GM23338 (cell line): ENCODE measurements around the gene ERCC3. TPM values are rescaled to one million over a fixed set of nuclear protein-coding genes. Genes with fewer than 3 reads are reported as not detected.
A peak's percentile ranks its signal among the peaks of the same experiment; 100 is the strongest.

ENCODE experiments used
- ATAC-seq: fragments of 200-7000 bp; cut with Tn5 transposase; 3 replicates; pipeline ENCODE4 v1.9.1; 2020
- DNase-seq: peaks from one replicate; pipeline ENCODE4 v3.0.0-alpha.2; 2015; ENCODE audit warnings: low spot score
- H2AFZ ChIP-seq: fragments of 200-600 bp; sonication (generic); 2 replicates; pipeline ENCODE4 v1.8.0; 2016; ENCODE audit warnings: antibody characterized with exemption, mild to moderate bottlenecking, moderate library complexity
- H3F3A ChIP-seq: fragments of 200-600 bp; sonication (generic); replicated peaks from 2 replicates; pipeline ENCODE4 v1.8.0; 2017; ENCODE audit warnings: antibody characterized with exemption, mixed run types, low read depth
- H3K27ac ChIP-seq: fragments of 200-600 bp; sonication (generic); 2 replicates; pipeline ENCODE4 v1.6.1; 2016; ENCODE audit warnings: low read depth
- H3K27me3 ChIP-seq: fragments of 200-600 bp; sonication (generic); 2 replicates; pipeline ENCODE4 v1.8.0; 2016; ENCODE audit warnings: mild to moderate bottlenecking, mixed run types, moderate library complexity; ENCODE audit not compliant: insufficient read depth
- H3K36me3 ChIP-seq: fragments of 200-600 bp; sonication (generic); 2 replicates; pipeline ENCODE4 v1.8.0; 2016; ENCODE audit warnings: mild to moderate bottlenecking; ENCODE audit not compliant: insufficient read depth
- H3K4me1 ChIP-seq: fragments of 200-600 bp; sonication (generic); 2 replicates; pipeline ENCODE4 v1.8.0; 2016; ENCODE audit warnings: mild to moderate bottlenecking, moderate library complexity; ENCODE audit not compliant: insufficient read depth
- H3K4me2 ChIP-seq: fragments of 200-600 bp; sonication (generic); 2 replicates; pipeline ENCODE4 v1.7.1; 2017; ENCODE audit warnings: mixed run types
- H3K4me3 ChIP-seq: fragments of 200-600 bp; sonication (generic); 2 replicates; pipeline ENCODE4 v1.6.1; 2016; ENCODE audit warnings: mixed run types
- H3K79me2 ChIP-seq: fragments of 200-600 bp; sonication (generic); replicated peaks from 2 replicates; pipeline ENCODE4 v1.8.0; 2017; ENCODE audit warnings: mild to moderate bottlenecking; ENCODE audit not compliant: insufficient read depth
- H3K9me2 ChIP-seq: fragments of 200-600 bp; sonication (generic); 2 replicates; pipeline ENCODE4 v1.8.0; 2017; ENCODE audit not compliant: insufficient read depth
- H4K20me1 ChIP-seq: fragments of 200-600 bp; sonication (generic); replicated peaks from 2 replicates; pipeline ENCODE4 v1.8.0; 2017; ENCODE audit warnings: mild to moderate bottlenecking; ENCODE audit not compliant: insufficient read depth
- H3K27ac Mint-ChIP-seq: 2 replicates; pipeline ENCODE4 v1.8.0; 2020; ENCODE audit warnings: inconsistent platforms, mild to moderate bottlenecking, moderate library complexity, mixed read lengths
- H3K27me3 Mint-ChIP-seq: 3 replicates; pipeline ENCODE4 v1.8.0; 2022; ENCODE audit warnings: low read depth, mild to moderate bottlenecking, moderate library complexity, mixed read lengths, inconsistent platforms; ENCODE audit not compliant: insufficient read depth, poor library complexity
- H3K36me3 Mint-ChIP-seq: 3 replicates; pipeline ENCODE4 v1.8.0; 2021; ENCODE audit warnings: low read depth, mild to moderate bottlenecking, inconsistent platforms, moderate library complexity, mixed read lengths
- H3K4me1 Mint-ChIP-seq: 3 replicates; pipeline ENCODE4 v1.8.0; 2020; ENCODE audit warnings: mild to moderate bottlenecking, inconsistent platforms, mixed read lengths
- H3K4me3 Mint-ChIP-seq: 3 replicates; pipeline ENCODE4 v1.8.0; 2021; ENCODE audit warnings: moderate library complexity, mild to moderate bottlenecking, inconsistent platforms, mixed read lengths
- H3K9me3 Mint-ChIP-seq: 3 replicates; pipeline ENCODE4 v1.8.0; 2020; ENCODE audit warnings: moderate library complexity, mild to moderate bottlenecking, inconsistent platforms, mixed read lengths
- EZH2 ChIP-seq: fragments of 200-600 bp; sonication (generic); IDR thresholded peaks from one replicate; pipeline ENCODE4 v1.8.0; 2017; ENCODE audit warnings: antibody characterized with exemption, mild to moderate bottlenecking, low read depth; ENCODE audit not compliant: unreplicated experiment
- EZH2phosphoT487 ChIP-seq: fragments of 200-600 bp; sonication (generic); IDR thresholded peaks from one replicate; pipeline ENCODE4 v1.8.1; 2018; ENCODE audit warnings: antibody characterized with exemption; ENCODE audit not compliant: unreplicated experiment
- JUNB ChIP-seq: IDR thresholded peaks from one replicate; pipeline ENCODE4 v1.6.1; 2016; ENCODE audit warnings: antibody characterized with exemption; ENCODE audit not compliant: unreplicated experiment
- NANOG ChIP-seq: IDR thresholded peaks from 2 replicates; pipeline ENCODE4 v1.6.1; 2016; ENCODE audit warnings: antibody characterized with exemption, borderline replicate concordance
- STAT1 ChIP-seq: IDR thresholded peaks from one replicate; pipeline ENCODE4 v1.6.1; 2016; ENCODE audit warnings: antibody characterized with exemption; ENCODE audit not compliant: unreplicated experiment
- ZNF114 ChIP-seq: fragments of 250-450 bp; sonication (Bioruptor Pico); IDR thresholded peaks from 2 replicates; pipeline ENCODE4 v1.5.0; 2020; ENCODE audit warnings: mild to moderate bottlenecking, moderate library complexity
- ZNF331 ChIP-seq: fragments of 250-450 bp; sonication (Bioruptor Pico); IDR thresholded peaks from 2 replicates; pipeline ENCODE4 v1.5.0; 2020; ENCODE audit warnings: low read depth, mild to moderate bottlenecking, moderate library complexity
- polyA plus RNA-seq: library from polyadenylated mRNA; unstranded; fragments of >200 nt; fragmentation: Nextera tagmentation; extraction: Ambion mirVana; gene quantifications from 2 replicates; pipeline ENCODE4 v1.2.1, GENCODE V29; 2016
- total RNA-seq: library from RNA; depleted of rRNA; stranded (reverse); fragments of >200 nt; shearing (Covaris generic); gene quantifications from 2 replicates; pipeline ENCODE4 v1.2.3, GENCODE V29; 2014
- TF ChIP-seq, protein P1 (sequence below): fragments of 250-450 bp; sonication (Bioruptor Pico); IDR thresholded peaks from 2 replicates; pipeline ENCODE4 v1.5.0; 2020; ENCODE audit warnings: mild to moderate bottlenecking, moderate library complexity
- TF ChIP-seq, protein P2 (sequence below), 2 experiments: fragments of 200-600 bp in 1 of 2; sonication (generic) in 1 of 2; conservative IDR thresholded peaks; 2 replicates each; pipeline versions ENCODE4 v1.5.1 to v1.6.1; 2016 to 2017; ENCODE audit warnings: antibody characterized with exemption in 2 of 2, low read depth in 2 of 2, mild to moderate bottlenecking in 2 of 2, moderate library complexity in 1 of 2

ERCC3 gene
- total and polyA plus RNA-seq, 2 experiments from 2014 or later, result 35.1 to 62.7 TPM

DNA sequence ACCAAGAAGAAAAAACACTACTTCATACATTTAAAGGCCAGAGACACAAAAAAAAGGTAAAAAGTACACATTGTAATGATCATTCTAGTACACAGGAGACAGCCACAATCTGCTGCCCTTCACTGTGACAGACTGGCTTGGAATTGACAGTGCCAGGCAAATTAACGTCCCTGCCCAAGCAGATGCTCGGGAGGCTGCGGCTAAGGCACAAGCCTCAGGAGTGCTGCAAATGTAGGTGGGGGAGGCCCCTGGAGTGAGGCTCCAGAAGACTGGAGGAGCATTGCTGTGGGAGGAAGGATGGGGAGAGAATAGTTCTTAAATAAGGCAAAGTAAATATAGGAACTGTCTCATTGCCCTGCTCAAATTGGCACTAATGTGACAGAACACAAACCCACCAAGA is 18.6 kb downstream of the ERCC3 start (continued):
- TF ChIP-seq, protein P1, sequence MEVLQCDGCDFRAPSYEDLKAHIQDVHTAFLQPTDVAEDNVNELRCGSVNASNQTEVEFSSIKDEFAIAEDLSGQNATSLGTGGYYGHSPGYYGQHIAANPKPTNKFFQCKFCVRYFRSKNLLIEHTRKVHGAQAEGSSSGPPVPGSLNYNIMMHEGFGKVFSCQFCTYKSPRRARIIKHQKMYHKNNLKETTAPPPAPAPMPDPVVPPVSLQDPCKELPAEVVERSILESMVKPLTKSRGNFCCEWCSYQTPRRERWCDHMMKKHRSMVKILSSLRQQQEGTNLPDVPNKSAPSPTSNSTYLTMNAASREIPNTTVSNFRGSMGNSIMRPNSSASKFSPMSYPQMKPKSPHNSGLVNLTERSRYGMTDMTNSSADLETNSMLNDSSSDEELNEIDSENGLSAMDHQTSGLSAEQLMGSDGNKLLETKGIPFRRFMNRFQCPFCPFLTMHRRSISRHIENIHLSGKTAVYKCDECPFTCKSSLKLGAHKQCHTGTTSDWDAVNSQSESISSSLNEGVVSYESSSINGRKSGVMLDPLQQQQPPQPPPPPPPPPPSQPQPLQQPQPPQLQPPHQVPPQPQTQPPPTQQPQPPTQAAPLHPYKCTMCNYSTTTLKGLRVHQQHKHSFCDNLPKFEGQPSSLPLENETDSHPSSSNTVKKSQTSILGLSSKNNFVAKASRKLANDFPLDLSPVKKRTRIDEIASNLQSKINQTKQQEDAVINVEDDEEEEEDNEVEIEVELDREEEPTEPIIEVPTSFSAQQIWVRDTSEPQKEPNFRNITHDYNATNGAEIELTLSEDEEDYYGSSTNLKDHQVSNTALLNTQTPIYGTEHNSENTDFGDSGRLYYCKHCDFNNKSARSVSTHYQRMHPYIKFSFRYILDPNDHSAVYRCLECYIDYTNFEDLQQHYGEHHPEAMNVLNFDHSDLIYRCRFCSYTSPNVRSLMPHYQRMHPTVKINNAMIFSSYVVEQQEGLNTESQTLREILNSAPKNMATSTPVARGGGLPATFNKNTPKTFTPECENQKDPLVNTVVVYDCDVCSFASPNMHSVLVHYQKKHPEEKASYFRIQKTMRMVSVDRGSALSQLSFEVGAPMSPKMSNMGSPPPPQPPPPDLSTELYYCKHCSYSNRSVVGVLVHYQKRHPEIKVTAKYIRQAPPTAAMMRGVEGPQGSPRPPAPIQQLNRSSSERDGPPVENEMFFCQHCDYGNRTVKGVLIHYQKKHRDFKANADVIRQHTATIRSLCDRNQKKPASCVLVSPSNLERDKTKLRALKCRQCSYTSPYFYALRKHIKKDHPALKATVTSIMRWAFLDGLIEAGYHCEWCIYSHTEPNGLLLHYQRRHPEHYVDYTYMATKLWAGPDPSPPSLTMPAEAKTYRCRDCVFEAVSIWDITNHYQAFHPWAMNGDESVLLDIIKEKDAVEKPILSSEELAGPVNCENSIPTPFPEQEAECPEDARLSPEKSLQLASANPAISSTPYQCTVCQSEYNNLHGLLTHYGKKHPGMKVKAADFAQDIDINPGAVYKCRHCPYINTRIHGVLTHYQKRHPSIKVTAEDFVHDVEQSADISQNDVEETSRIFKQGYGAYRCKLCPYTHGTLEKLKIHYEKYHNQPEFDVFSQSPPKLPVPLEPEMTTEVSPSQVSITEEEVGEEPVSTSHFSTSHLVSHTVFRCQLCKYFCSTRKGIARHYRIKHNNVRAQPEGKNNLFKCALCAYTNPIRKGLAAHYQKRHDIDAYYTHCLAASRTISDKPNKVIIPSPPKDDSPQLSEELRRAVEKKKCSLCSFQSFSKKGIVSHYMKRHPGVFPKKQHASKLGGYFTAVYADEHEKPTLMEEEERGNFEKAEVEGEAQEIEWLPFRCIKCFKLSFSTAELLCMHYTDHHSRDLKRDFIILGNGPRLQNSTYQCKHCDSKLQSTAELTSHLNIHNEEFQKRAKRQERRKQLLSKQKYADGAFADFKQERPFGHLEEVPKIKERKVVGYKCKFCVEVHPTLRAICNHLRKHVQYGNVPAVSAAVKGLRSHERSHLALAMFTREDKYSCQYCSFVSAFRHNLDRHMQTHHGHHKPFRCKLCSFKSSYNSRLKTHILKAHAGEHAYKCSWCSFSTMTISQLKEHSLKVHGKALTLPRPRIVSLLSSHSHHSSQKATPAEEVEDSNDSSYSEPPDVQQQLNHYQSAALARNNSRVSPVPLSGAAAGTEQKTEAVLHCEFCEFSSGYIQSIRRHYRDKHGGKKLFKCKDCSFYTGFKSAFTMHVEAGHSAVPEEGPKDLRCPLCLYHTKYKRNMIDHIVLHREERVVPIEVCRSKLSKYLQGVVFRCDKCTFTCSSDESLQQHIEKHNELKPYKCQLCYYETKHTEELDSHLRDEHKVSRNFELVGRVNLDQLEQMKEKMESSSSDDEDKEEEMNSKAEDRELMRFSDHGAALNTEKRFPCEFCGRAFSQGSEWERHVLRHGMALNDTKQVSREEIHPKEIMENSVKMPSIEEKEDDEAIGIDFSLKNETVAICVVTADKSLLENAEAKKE (CRISPR knock-in tag), result no peak
- no peak for TF ChIP-seq JUNB
- no peak for TF ChIP-seq STAT1
- TF ChIP-seq NANOG, result no peak
- TF ChIP-seq ZNF114 (CRISPR knock-in tag), result no peak
- no peak for TF ChIP-seq ZNF331 (CRISPR knock-in tag)
- TF ChIP-seq, protein P2, sequence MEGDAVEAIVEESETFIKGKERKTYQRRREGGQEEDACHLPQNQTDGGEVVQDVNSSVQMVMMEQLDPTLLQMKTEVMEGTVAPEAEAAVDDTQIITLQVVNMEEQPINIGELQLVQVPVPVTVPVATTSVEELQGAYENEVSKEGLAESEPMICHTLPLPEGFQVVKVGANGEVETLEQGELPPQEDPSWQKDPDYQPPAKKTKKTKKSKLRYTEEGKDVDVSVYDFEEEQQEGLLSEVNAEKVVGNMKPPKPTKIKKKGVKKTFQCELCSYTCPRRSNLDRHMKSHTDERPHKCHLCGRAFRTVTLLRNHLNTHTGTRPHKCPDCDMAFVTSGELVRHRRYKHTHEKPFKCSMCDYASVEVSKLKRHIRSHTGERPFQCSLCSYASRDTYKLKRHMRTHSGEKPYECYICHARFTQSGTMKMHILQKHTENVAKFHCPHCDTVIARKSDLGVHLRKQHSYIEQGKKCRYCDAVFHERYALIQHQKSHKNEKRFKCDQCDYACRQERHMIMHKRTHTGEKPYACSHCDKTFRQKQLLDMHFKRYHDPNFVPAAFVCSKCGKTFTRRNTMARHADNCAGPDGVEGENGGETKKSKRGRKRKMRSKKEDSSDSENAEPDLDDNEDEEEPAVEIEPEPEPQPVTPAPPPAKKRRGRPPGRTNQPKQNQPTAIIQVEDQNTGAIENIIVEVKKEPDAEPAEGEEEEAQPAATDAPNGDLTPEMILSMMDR (conservative IDR thresholded peaks at IDR 0.05; ENCODE audit: low read depth in 2 of 2), result no peak

DNA sequence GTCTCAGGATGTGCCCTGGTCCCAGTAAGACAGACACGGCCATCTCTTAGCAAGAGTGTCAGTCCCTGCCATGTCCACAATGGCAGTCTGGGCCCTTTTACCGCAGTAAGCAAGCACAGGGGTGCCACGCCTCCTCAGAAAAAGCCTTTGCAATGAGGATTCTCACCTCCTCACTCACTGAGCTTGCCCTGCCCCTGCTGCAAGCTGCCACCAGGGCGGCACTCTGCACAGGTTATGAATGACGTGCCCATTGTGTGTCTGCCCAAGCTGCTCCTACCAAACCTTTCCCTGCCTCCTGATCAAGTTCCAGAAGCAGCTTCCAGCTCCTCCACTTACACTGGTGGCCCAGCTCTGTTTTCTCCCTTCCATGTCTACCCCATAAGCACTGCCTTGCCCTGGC is 23.3 kb downstream of the ERCC3 start:
- peaks cover 13% of the 10 kb centered on the region; the same call in 2 of the 3 replicates for H3K9me3 Mint-ChIP-seq
- Histone ChIP-seq H4K20me1 (no peaks in the 10 kb centered on the region; the same call in none of the 2 replicates), H3K9me2 (no peaks in the 10 kb centered on the region), H3K4me3 (no peak overlapping the region), H3K36me3 (peaks cover 55% of the 10 kb centered on the region), H2AFZ (no peak overlapping the region), H3F3A (no peaks in the 10 kb centered on the region), H3K79me2 (no peaks in the 10 kb centered on the region), H3K4me1 (no peaks in the 10 kb centered on the region), H3K4me2 (no peak overlapping the region), H3K27me3 (no peaks in the 10 kb centered on the region), H3K27ac (no peak overlapping the region)
- H3K36me3 Mint-ChIP-seq, result peaks cover 93% of the 10 kb centered on the region
- ATAC-seq (no peak), DNase-seq (peak; percentile 15)
- H3K4me3 Mint-ChIP-seq, result no peak overlapping the region
- H3K4me1 Mint-ChIP-seq, result no peaks in the 10 kb centered on the region
- no peak overlapping the region for H3K27ac Mint-ChIP-seq
- peaks cover 6% of the 10 kb centered on the region for H3K27me3 Mint-ChIP-seq
- TF ChIP-seq, protein P2 (conservative IDR thresholded peaks at IDR 0.05; ENCODE audit: low read depth in 2 of 2), result peak in 1 of 2 experiments; percentile 23; a peak in 2 of 4 replicates
- no peak for TF ChIP-seq ZNF114 (CRISPR knock-in tag)
- no peak for TF ChIP-seq NANOG
- no peak for TF ChIP-seq EZH2
- TF ChIP-seq STAT1, result no peak
- no peak for TF ChIP-seq EZH2phosphoT487
